ENCODE measurements around the gene DCAF10. TPM values are rescaled to one million over a fixed set of nuclear protein-coding genes. Genes with fewer than 3 reads are reported as not detected.
"Not testable (repeated sequence)": the region's sequence is repeated elsewhere in the genome, so short reads cannot be mapped to it uniquely, and the experiment has no call there.

DCAF10 gene
- total RNA-seq, 2 donors from 2014 or later, result 27.2 to 27.6 TPM

DNA sequence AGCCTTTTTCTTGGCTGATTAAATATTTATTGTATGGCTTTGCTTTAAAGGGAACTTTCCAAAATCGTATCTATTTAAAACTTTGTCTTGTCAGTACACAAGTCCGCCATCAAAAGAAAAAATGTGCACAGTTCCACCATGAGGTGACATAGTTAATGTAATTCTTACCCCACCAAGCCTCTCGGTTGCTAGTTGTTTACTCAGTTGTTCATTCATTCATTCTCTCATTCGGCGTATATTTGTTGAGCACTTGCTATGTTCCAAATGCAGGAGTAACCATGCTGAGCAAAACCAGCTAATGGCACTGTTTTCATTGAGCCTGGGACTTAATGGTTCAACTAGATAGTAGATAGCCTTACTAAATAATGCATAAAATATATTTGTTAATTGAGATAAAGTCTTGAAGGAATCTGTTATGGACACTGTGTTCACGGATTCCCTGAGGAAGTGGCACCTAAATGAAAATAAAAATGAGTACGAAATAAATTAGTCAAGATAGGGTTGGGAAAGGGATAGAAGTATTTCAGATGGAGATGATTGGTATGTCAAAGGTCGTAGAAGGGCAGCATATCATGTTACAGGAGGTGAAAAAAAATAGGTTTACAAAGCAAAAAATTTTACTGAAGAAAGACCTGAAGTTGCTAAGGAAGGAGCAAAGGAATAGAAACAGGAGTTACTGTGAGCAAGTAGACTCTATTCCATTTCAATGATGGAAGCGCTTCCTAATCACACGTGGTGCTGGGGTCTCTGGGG lies 1.5 kb downstream of the DCAF10 start:
- Mint-ChIP-seq H3K4me3 (peak overlapping the region; percentile 87 to 93), H3K4me1 (ENCODE audit: low read depth) (peaks cover 41% of the 10 kb centered on the region), H3K9me3 (no peaks in the 10 kb centered on the region), H3K36me3 (ENCODE audit: insufficient read depth in 2 of 2) (peaks cover 0 to 3% of the 10 kb centered on the region in 2 donors), H3K27ac (peak overlapping the region; percentile 48), H3K27me3 (ENCODE audit: low read depth) (no peaks in the 10 kb centered on the region)
- no peak for DNase-seq
- no peak for ATAC-seq (replicated peaks in 1 of 2)

DNA sequence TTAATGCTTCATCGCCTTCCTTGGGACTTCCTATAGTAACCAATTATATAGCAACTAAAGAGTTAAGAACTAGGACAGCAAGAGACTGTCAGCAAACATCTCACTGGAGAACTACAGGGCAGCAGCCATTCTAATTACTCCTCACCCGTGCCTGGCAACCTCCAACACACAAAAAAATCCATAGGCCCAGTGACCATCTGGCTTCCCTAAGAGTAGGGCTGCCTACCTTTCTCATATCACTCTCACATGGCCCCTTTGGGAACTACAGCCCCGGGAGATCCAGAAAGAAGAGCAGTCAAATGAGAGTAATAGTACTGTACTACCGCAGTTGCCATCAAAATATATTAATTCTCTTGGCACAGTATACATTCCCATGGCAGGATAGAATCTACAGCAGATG lies 5.7 kb downstream of the DCAF10 start:
- peaks cover 24% of the 10 kb centered on the region for H3K4me1 Mint-ChIP-seq (ENCODE audit: low read depth)
- H3K4me3 Mint-ChIP-seq, result no peak overlapping the region
- no peak for ATAC-seq (replicated peaks in 1 of 2)
- peaks cover 0 to 3% of the 10 kb centered on the region in 2 donors for H3K36me3 Mint-ChIP-seq (ENCODE audit: insufficient read depth in 2 of 2)
- no peak for DNase-seq
- H3K9me3 Mint-ChIP-seq, result no peaks in the 10 kb centered on the region
- no peaks in the 10 kb centered on the region for H3K27me3 Mint-ChIP-seq (ENCODE audit: low read depth)
- H3K27ac Mint-ChIP-seq, result no peak overlapping the region

- ATAC-seq (replicated peaks in 1 of 2); H3K4me1 Mint-ChIP-seq (ENCODE audit: low read depth); H3K27ac Mint-ChIP-seq; DNase-seq; H3K4me3 Mint-ChIP-seq; H3K27me3 Mint-ChIP-seq (ENCODE audit: low read depth); H3K36me3 Mint-ChIP-seq (ENCODE audit: insufficient read depth in 2 of 2); H3K9me3 Mint-ChIP-seq: not testable (repeated sequence)
Observed at GRCh38 chr9:37809676-37810075, 9.1 kb downstream of the DCAF10 start.

GRCh38 chr9:37811906-37812476 lies 11.4 kb downstream of the DCAF10 start:
- Mint-ChIP-seq H3K36me3 (ENCODE audit: insufficient read depth in 2 of 2) (peaks cover 2 to 3% of the 10 kb centered on the region in 2 donors), H3K27me3 (ENCODE audit: low read depth) (no peaks in the 10 kb centered on the region), H3K27ac (peak overlapping the region; percentile 78), H3K4me3 (no peak overlapping the region), H3K4me1 (ENCODE audit: low read depth) (no peaks in the 10 kb centered on the region), H3K9me3 (no peaks in the 10 kb centered on the region)
- ATAC-seq (replicated peaks in 1 of 2), result no peak
- no peak for DNase-seq

DNA sequence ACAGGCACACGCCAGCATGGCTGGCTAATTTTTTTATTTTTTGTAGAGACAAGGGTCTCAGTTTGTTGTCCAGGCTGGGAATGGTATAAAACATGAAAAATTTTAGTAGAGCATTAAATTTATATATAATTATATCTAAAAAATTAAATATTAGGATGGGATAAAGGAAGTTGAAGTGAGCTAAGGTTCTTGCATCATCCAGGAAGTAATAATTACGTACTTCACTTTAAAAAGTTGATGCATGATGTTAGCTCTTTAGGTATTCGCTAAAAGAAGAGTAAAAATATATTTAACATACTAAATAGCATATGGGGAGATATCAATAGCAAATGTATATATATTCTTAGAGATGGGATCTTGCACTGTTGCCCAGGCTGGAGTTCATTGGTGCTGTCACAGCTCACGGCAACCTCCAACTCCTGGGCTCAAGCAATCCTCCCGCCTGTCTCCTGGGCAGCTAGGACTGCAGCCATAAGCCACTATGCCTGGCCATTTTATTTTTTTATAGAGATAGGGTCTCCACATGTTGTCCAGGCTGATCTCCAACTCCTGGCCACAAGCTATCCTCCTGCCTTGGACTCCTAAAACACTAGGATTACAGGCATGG lies 12.3 kb downstream of the DCAF10 start:
- DNase-seq, result no peak
- ATAC-seq (replicated peaks in 1 of 2), result no peak
- Mint-ChIP-seq H3K4me3 (no peak overlapping the region), H3K4me1 (ENCODE audit: low read depth) (no peaks in the 10 kb centered on the region), H3K27me3 (ENCODE audit: low read depth) (no peaks in the 10 kb centered on the region), H3K9me3 (no peaks in the 10 kb centered on the region), H3K27ac (no peak overlapping the region), H3K36me3 (ENCODE audit: insufficient read depth in 2 of 2) (peaks cover 2 to 3% of the 10 kb centered on the region in 2 donors)

- no peaks in the 10 kb centered on the region for H3K9me3 Mint-ChIP-seq
- no peak overlapping the region for H3K4me3 Mint-ChIP-seq
- peak overlapping the region; percentile 86 for H3K27ac Mint-ChIP-seq
- peaks cover 2 to 23% of the 10 kb centered on the region in 2 donors for H3K36me3 Mint-ChIP-seq (ENCODE audit: insufficient read depth in 2 of 2)
- H3K27me3 Mint-ChIP-seq (ENCODE audit: low read depth), result no peaks in the 10 kb centered on the region
- no peak for DNase-seq
- H3K4me1 Mint-ChIP-seq (ENCODE audit: low read depth), result no peaks in the 10 kb centered on the region
- ATAC-seq (replicated peaks in 1 of 2), result no peak
Observed at GRCh38 chr9:37818849-37819248, 18.3 kb downstream of the DCAF10 start.

GRCh38 chr9:37820142-37820541 lies 19.5 kb downstream of the DCAF10 start:
- no peaks in the 10 kb centered on the region for H3K4me1 Mint-ChIP-seq (ENCODE audit: low read depth)
- no peaks in the 10 kb centered on the region for H3K27me3 Mint-ChIP-seq (ENCODE audit: low read depth)
- no peak for DNase-seq
- H3K27ac Mint-ChIP-seq, result no peak overlapping the region
- H3K36me3 Mint-ChIP-seq (ENCODE audit: insufficient read depth in 2 of 2), result peaks cover 4 to 33% of the 10 kb centered on the region in 2 donors
- no peaks in the 10 kb centered on the region for H3K9me3 Mint-ChIP-seq
- H3K4me3 Mint-ChIP-seq, result no peak overlapping the region
- ATAC-seq (replicated peaks in 1 of 2), result no peak

DNA sequence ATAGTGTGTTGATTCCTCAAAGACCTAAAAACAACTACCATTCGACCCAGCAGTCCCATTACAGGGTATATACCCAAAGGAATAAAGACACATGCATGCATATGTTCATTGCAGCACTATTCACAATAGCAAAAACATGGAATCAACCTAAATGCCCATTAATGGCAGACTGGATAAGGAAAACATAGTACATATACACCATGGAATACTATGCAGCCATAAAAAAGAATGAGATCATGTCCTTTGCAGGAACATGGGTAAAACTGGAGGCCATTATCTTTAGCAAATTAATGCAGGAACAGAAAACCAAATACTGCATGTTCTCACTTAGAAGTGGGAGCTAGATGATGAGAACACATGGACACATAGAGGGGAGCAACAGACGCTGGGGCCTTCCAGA lies 24.6 kb downstream of the DCAF10 start:
- H3K4me1 Mint-ChIP-seq (ENCODE audit: low read depth); H3K4me3 Mint-ChIP-seq; ATAC-seq (replicated peaks in 1 of 2); H3K27ac Mint-ChIP-seq; DNase-seq; H3K9me3 Mint-ChIP-seq; H3K27me3 Mint-ChIP-seq (ENCODE audit: low read depth): not testable (repeated sequence)
- H3K36me3 Mint-ChIP-seq (ENCODE audit: insufficient read depth in 2 of 2), result peaks cover 6 to 32% of the 10 kb centered on the region in 2 donors

- Mint-ChIP-seq H3K27me3 (ENCODE audit: low read depth) (no peaks in the 10 kb centered on the region), H3K36me3 (ENCODE audit: insufficient read depth in 2 of 2) (peaks cover 4 to 17% of the 10 kb centered on the region in 2 donors), H3K4me1 (ENCODE audit: low read depth) (no peaks in the 10 kb centered on the region), H3K27ac (no peak overlapping the region), H3K4me3 (no peak overlapping the region), H3K9me3 (no peaks in the 10 kb centered on the region)
- no peak for ATAC-seq (replicated peaks in 1 of 2)
- no peak for DNase-seq
Observed at GRCh38 chr9:37827483-37828165, 27.0 kb downstream of the DCAF10 start.

GRCh38 chr9:37835821-37836220 lies 35.2 kb downstream of the DCAF10 start:
- Mint-ChIP-seq H3K27me3 (ENCODE audit: low read depth) (no peaks in the 10 kb centered on the region), H3K4me3 (no peak overlapping the region), H3K4me1 (ENCODE audit: low read depth) (peaks cover 18% of the 10 kb centered on the region), H3K9me3 (no peaks in the 10 kb centered on the region), H3K27ac (no peak overlapping the region), H3K36me3 (ENCODE audit: insufficient read depth in 2 of 2) (no peaks in the 10 kb centered on the region)
- no peak for DNase-seq
- no peak for ATAC-seq (replicated peaks in 1 of 2)

DNA sequence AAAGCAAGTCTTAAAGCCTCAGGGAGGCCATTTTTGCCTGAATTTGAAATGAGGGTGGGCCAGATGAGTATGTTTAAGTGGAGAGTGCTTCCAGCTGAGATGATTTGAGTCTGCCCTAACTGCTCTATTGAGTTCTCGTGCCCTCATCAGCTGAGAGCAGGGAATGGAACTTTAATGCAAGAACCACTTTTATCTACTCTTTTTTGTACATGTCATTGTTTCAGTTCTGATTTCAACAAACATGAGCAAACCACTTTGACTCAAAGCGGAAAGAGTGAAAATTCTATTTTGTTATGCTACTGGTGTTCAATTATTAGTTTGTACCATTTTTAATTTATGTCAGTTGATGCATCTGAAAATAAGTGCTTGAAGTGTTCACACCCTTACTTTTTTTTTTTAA lies 35.8 kb downstream of the DCAF10 start:
- Mint-ChIP-seq H3K4me1 (ENCODE audit: low read depth) (peaks cover 18% of the 10 kb centered on the region), H3K27ac (no peak overlapping the region), H3K9me3 (no peaks in the 10 kb centered on the region), H3K4me3 (no peak overlapping the region), H3K36me3 (ENCODE audit: insufficient read depth in 2 of 2) (no peaks in the 10 kb centered on the region), H3K27me3 (ENCODE audit: low read depth) (no peaks in the 10 kb centered on the region)
- peak; percentile 2 to 14 for DNase-seq
- peak; percentile 85 to 86 for ATAC-seq (replicated peaks in 1 of 2)

- no peak overlapping the region for H3K4me3 Mint-ChIP-seq
- no peak overlapping the region for H3K27ac Mint-ChIP-seq
- H3K9me3 Mint-ChIP-seq, result no peaks in the 10 kb centered on the region
- DNase-seq (no peak), ATAC-seq (replicated peaks in 1 of 2) (no peak)
- H3K27me3 Mint-ChIP-seq (ENCODE audit: low read depth), result no peaks in the 10 kb centered on the region
- H3K4me1 Mint-ChIP-seq (ENCODE audit: low read depth), result peaks cover 18% of the 10 kb centered on the region
- peaks cover 0 to 3% of the 10 kb centered on the region in 2 donors for H3K36me3 Mint-ChIP-seq (ENCODE audit: insufficient read depth in 2 of 2)
Observed at GRCh38 chr9:37839496-37840461, 39.2 kb downstream of the DCAF10 start.

All from activated T-cell treated with anti-CD3 and anti-CD28 coated beads, Interleukin-2, amount 50 U/mL, for 72 hours (primary cell).